GM23338 (cell line): ENCODE results near the gene FITM2. TPM values are rescaled to one million over a fixed set of nuclear protein-coding genes. Genes with fewer than 3 reads are reported as not detected.

ENCODE experiments used
- ATAC-seq: fragments of 200-7000 bp; cut with Tn5 transposase; 3 replicates; pipeline ENCODE4 v1.9.1; 2020
- DNase-seq: peaks from one replicate; pipeline ENCODE4 v3.0.0-alpha.2; 2015; ENCODE audit warnings: low spot score
- H2AFZ ChIP-seq: fragments of 200-600 bp; sonication (generic); 2 replicates; pipeline ENCODE4 v1.8.0; 2016; ENCODE audit warnings: antibody characterized with exemption, mild to moderate bottlenecking, moderate library complexity
- H3F3A ChIP-seq: fragments of 200-600 bp; sonication (generic); replicated peaks from 2 replicates; pipeline ENCODE4 v1.8.0; 2017; ENCODE audit warnings: antibody characterized with exemption, mixed run types, low read depth
- H3K27ac ChIP-seq: fragments of 200-600 bp; sonication (generic); 2 replicates; pipeline ENCODE4 v1.6.1; 2016; ENCODE audit warnings: low read depth
- H3K27me3 ChIP-seq: fragments of 200-600 bp; sonication (generic); 2 replicates; pipeline ENCODE4 v1.8.0; 2016; ENCODE audit warnings: mild to moderate bottlenecking, mixed run types, moderate library complexity; ENCODE audit not compliant: insufficient read depth
- H3K36me3 ChIP-seq: fragments of 200-600 bp; sonication (generic); 2 replicates; pipeline ENCODE4 v1.8.0; 2016; ENCODE audit warnings: mild to moderate bottlenecking; ENCODE audit not compliant: insufficient read depth
- H3K4me1 ChIP-seq: fragments of 200-600 bp; sonication (generic); 2 replicates; pipeline ENCODE4 v1.8.0; 2016; ENCODE audit warnings: mild to moderate bottlenecking, moderate library complexity; ENCODE audit not compliant: insufficient read depth
- H3K4me2 ChIP-seq: fragments of 200-600 bp; sonication (generic); 2 replicates; pipeline ENCODE4 v1.7.1; 2017; ENCODE audit warnings: mixed run types
- H3K4me3 ChIP-seq: fragments of 200-600 bp; sonication (generic); 2 replicates; pipeline ENCODE4 v1.6.1; 2016; ENCODE audit warnings: mixed run types
- H3K79me2 ChIP-seq: fragments of 200-600 bp; sonication (generic); replicated peaks from 2 replicates; pipeline ENCODE4 v1.8.0; 2017; ENCODE audit warnings: mild to moderate bottlenecking; ENCODE audit not compliant: insufficient read depth
- H3K9me2 ChIP-seq: fragments of 200-600 bp; sonication (generic); 2 replicates; pipeline ENCODE4 v1.8.0; 2017; ENCODE audit not compliant: insufficient read depth
- H4K20me1 ChIP-seq: fragments of 200-600 bp; sonication (generic); replicated peaks from 2 replicates; pipeline ENCODE4 v1.8.0; 2017; ENCODE audit warnings: mild to moderate bottlenecking; ENCODE audit not compliant: insufficient read depth
- H3K27ac Mint-ChIP-seq: 2 replicates; pipeline ENCODE4 v1.8.0; 2020; ENCODE audit warnings: inconsistent platforms, mild to moderate bottlenecking, moderate library complexity, mixed read lengths
- H3K27me3 Mint-ChIP-seq: 3 replicates; pipeline ENCODE4 v1.8.0; 2022; ENCODE audit warnings: low read depth, mild to moderate bottlenecking, moderate library complexity, mixed read lengths, inconsistent platforms; ENCODE audit not compliant: insufficient read depth, poor library complexity
- H3K36me3 Mint-ChIP-seq: 3 replicates; pipeline ENCODE4 v1.8.0; 2021; ENCODE audit warnings: low read depth, mild to moderate bottlenecking, inconsistent platforms, moderate library complexity, mixed read lengths
- H3K4me1 Mint-ChIP-seq: 3 replicates; pipeline ENCODE4 v1.8.0; 2020; ENCODE audit warnings: mild to moderate bottlenecking, inconsistent platforms, mixed read lengths
- H3K4me3 Mint-ChIP-seq: 3 replicates; pipeline ENCODE4 v1.8.0; 2021; ENCODE audit warnings: moderate library complexity, mild to moderate bottlenecking, inconsistent platforms, mixed read lengths
- H3K9me3 Mint-ChIP-seq: 3 replicates; pipeline ENCODE4 v1.8.0; 2020; ENCODE audit warnings: moderate library complexity, mild to moderate bottlenecking, inconsistent platforms, mixed read lengths
- CREB1 ChIP-seq: fragments of 250-450 bp; sonication (Bioruptor Pico); IDR thresholded peaks from 2 replicates; pipeline ENCODE4 v1.5.0; 2020; ENCODE audit warnings: low read depth, mild to moderate bottlenecking, moderate library complexity
- CTCF ChIP-seq, 2 experiments: fragments of 200-600 bp in 1 of 2; sonication (generic) in 1 of 2; conservative IDR thresholded peaks; 2 replicates each; pipeline versions ENCODE4 v1.5.1 to v1.6.1; 2016 to 2017; ENCODE audit warnings: antibody characterized with exemption in 2 of 2, low read depth in 2 of 2, mild to moderate bottlenecking in 2 of 2, moderate library complexity in 1 of 2
- ETS1 ChIP-seq: IDR thresholded peaks from 2 replicates; pipeline ENCODE4 v1.6.1; 2016; ENCODE audit warnings: antibody characterized with exemption
- EZH2 ChIP-seq: fragments of 200-600 bp; sonication (generic); IDR thresholded peaks from one replicate; pipeline ENCODE4 v1.8.0; 2017; ENCODE audit warnings: antibody characterized with exemption, mild to moderate bottlenecking, low read depth; ENCODE audit not compliant: unreplicated experiment
- EZH2phosphoT487 ChIP-seq: fragments of 200-600 bp; sonication (generic); IDR thresholded peaks from one replicate; pipeline ENCODE4 v1.8.1; 2018; ENCODE audit warnings: antibody characterized with exemption; ENCODE audit not compliant: unreplicated experiment
- NANOG ChIP-seq: IDR thresholded peaks from 2 replicates; pipeline ENCODE4 v1.6.1; 2016; ENCODE audit warnings: antibody characterized with exemption, borderline replicate concordance
- POLR2AphosphoS5 ChIP-seq: IDR thresholded peaks from 2 replicates; pipeline ENCODE4 v1.6.1; 2016; ENCODE audit warnings: antibody characterized with exemption, low read depth
- polyA plus RNA-seq: library from polyadenylated mRNA; unstranded; fragments of >200 nt; fragmentation: Nextera tagmentation; extraction: Ambion mirVana; gene quantifications from 2 replicates; pipeline ENCODE4 v1.2.1, GENCODE V29; 2016
- total RNA-seq: library from RNA; depleted of rRNA; stranded (reverse); fragments of >200 nt; shearing (Covaris generic); gene quantifications from 2 replicates; pipeline ENCODE4 v1.2.3, GENCODE V29; 2014
- TF ChIP-seq, protein P1 (sequence below): IDR thresholded peaks from one replicate; pipeline ENCODE4 v1.6.1; 2018; ENCODE audit warnings: antibody characterized with exemption; ENCODE audit not compliant: unreplicated experiment
- TF ChIP-seq, protein P2 (sequence below): fragments of 250-450 bp; sonication (Bioruptor Pico); IDR thresholded peaks from 2 replicates; pipeline ENCODE4 v1.5.0; 2020; ENCODE audit warnings: mild to moderate bottlenecking, moderate library complexity

Gene FITM2
- total and polyA plus RNA-seq, 2 experiments from 2014 or later, result 0.87 to 1.6 TPM

- no peaks in the 10 kb centered on the region for H3K9me2 ChIP-seq
These were observed 19.2 kb downstream of the FITM2 start for GRCh38 chr20:44291754-44292153.

More at GRCh38 chr20:44291754-44292153, 19.2 kb downstream of the FITM2 start:
- Histone ChIP-seq H3K4me2 (no peak overlapping the region), H3K27ac (no peak overlapping the region), H3K36me3 (no peaks in the 10 kb centered on the region), H3K79me2 (no peaks in the 10 kb centered on the region), H3K4me1 (no peaks in the 10 kb centered on the region), H3F3A (no peaks in the 10 kb centered on the region), H4K20me1 (no peaks in the 10 kb centered on the region), H3K4me3 (no peak overlapping the region), H2AFZ (no peak overlapping the region), H3K27me3 (no peaks in the 10 kb centered on the region)
- TF ChIP-seq EZH2 (no peak), CTCF (conservative IDR thresholded peaks at IDR 0.05; ENCODE audit: low read depth in 2 of 2) (no peak), POLR2AphosphoS5 (no peak), NANOG (no peak), CREB1 (CRISPR knock-in tag) (no peak), ETS1 (no peak), EZH2phosphoT487 (no peak)
- TF ChIP-seq, protein P1, sequence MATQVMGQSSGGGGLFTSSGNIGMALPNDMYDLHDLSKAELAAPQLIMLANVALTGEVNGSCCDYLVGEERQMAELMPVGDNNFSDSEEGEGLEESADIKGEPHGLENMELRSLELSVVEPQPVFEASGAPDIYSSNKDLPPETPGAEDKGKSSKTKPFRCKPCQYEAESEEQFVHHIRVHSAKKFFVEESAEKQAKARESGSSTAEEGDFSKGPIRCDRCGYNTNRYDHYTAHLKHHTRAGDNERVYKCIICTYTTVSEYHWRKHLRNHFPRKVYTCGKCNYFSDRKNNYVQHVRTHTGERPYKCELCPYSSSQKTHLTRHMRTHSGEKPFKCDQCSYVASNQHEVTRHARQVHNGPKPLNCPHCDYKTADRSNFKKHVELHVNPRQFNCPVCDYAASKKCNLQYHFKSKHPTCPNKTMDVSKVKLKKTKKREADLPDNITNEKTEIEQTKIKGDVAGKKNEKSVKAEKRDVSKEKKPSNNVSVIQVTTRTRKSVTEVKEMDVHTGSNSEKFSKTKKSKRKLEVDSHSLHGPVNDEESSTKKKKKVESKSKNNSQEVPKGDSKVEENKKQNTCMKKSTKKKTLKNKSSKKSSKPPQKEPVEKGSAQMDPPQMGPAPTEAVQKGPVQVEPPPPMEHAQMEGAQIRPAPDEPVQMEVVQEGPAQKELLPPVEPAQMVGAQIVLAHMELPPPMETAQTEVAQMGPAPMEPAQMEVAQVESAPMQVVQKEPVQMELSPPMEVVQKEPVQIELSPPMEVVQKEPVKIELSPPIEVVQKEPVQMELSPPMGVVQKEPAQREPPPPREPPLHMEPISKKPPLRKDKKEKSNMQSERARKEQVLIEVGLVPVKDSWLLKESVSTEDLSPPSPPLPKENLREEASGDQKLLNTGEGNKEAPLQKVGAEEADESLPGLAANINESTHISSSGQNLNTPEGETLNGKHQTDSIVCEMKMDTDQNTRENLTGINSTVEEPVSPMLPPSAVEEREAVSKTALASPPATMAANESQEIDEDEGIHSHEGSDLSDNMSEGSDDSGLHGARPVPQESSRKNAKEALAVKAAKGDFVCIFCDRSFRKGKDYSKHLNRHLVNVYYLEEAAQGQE, result no peak
- TF ChIP-seq, protein P2, sequence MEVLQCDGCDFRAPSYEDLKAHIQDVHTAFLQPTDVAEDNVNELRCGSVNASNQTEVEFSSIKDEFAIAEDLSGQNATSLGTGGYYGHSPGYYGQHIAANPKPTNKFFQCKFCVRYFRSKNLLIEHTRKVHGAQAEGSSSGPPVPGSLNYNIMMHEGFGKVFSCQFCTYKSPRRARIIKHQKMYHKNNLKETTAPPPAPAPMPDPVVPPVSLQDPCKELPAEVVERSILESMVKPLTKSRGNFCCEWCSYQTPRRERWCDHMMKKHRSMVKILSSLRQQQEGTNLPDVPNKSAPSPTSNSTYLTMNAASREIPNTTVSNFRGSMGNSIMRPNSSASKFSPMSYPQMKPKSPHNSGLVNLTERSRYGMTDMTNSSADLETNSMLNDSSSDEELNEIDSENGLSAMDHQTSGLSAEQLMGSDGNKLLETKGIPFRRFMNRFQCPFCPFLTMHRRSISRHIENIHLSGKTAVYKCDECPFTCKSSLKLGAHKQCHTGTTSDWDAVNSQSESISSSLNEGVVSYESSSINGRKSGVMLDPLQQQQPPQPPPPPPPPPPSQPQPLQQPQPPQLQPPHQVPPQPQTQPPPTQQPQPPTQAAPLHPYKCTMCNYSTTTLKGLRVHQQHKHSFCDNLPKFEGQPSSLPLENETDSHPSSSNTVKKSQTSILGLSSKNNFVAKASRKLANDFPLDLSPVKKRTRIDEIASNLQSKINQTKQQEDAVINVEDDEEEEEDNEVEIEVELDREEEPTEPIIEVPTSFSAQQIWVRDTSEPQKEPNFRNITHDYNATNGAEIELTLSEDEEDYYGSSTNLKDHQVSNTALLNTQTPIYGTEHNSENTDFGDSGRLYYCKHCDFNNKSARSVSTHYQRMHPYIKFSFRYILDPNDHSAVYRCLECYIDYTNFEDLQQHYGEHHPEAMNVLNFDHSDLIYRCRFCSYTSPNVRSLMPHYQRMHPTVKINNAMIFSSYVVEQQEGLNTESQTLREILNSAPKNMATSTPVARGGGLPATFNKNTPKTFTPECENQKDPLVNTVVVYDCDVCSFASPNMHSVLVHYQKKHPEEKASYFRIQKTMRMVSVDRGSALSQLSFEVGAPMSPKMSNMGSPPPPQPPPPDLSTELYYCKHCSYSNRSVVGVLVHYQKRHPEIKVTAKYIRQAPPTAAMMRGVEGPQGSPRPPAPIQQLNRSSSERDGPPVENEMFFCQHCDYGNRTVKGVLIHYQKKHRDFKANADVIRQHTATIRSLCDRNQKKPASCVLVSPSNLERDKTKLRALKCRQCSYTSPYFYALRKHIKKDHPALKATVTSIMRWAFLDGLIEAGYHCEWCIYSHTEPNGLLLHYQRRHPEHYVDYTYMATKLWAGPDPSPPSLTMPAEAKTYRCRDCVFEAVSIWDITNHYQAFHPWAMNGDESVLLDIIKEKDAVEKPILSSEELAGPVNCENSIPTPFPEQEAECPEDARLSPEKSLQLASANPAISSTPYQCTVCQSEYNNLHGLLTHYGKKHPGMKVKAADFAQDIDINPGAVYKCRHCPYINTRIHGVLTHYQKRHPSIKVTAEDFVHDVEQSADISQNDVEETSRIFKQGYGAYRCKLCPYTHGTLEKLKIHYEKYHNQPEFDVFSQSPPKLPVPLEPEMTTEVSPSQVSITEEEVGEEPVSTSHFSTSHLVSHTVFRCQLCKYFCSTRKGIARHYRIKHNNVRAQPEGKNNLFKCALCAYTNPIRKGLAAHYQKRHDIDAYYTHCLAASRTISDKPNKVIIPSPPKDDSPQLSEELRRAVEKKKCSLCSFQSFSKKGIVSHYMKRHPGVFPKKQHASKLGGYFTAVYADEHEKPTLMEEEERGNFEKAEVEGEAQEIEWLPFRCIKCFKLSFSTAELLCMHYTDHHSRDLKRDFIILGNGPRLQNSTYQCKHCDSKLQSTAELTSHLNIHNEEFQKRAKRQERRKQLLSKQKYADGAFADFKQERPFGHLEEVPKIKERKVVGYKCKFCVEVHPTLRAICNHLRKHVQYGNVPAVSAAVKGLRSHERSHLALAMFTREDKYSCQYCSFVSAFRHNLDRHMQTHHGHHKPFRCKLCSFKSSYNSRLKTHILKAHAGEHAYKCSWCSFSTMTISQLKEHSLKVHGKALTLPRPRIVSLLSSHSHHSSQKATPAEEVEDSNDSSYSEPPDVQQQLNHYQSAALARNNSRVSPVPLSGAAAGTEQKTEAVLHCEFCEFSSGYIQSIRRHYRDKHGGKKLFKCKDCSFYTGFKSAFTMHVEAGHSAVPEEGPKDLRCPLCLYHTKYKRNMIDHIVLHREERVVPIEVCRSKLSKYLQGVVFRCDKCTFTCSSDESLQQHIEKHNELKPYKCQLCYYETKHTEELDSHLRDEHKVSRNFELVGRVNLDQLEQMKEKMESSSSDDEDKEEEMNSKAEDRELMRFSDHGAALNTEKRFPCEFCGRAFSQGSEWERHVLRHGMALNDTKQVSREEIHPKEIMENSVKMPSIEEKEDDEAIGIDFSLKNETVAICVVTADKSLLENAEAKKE, result no peak
- peaks cover 3% of the 10 kb centered on the region; the same call in 1 of the 3 replicates for H3K36me3 Mint-ChIP-seq
- H3K27me3 Mint-ChIP-seq, result peaks cover 5% of the 10 kb centered on the region
- peak; percentile 22 for DNase-seq
- H3K4me1 Mint-ChIP-seq, result peaks cover 3% of the 10 kb centered on the region
- no peak for ATAC-seq
- no peak overlapping the region for H3K27ac Mint-ChIP-seq
- no peak overlapping the region for H3K4me3 Mint-ChIP-seq
- peaks cover 3% of the 10 kb centered on the region; the same call in 2 of the 3 replicates for H3K9me3 Mint-ChIP-seq
